Liver (tissue), 9 donors: ENCODE results near the gene PHF20. TPM values are rescaled to one million over a fixed set of nuclear protein-coding genes. Genes with fewer than 3 reads are reported as not detected.

Experiments used
- DNase-seq: peaks from one replicate; pipeline ENCODE4 v3.0.0-alpha.2; 2017; ENCODE audit warnings: low spot score
- H3K27ac ChIP-seq, 2 donors: one replicate each; pipeline ENCODE4 v1.7.0; 2013; ENCODE audit warnings: inconsistent platforms in 2 of 2, low read length in 2 of 2, control low read depth in 1 of 2, low read depth in 1 of 2, mild to moderate bottlenecking in 1 of 2
- H3K27me3 ChIP-seq, 4 donors: one replicate each; pipeline versions ENCODE4 v1.6.1 to v1.7.0; 2013; ENCODE audit warnings: low read length in 3 of 4, inconsistent platforms in 1 of 4, mild to moderate bottlenecking in 1 of 4, moderate library complexity in 1 of 4; ENCODE audit not compliant: control insufficient read depth in 4 of 4, insufficient read depth in 4 of 4
- H3K36me3 ChIP-seq, 4 donors: one replicate each; pipeline versions ENCODE4 v1.6.1 to v1.7.0; 2013; ENCODE audit warnings: low read length in 3 of 4, mild to moderate bottlenecking in 3 of 4, low read depth in 1 of 4, moderate library complexity in 1 of 4; ENCODE audit not compliant: control insufficient read depth in 4 of 4, insufficient read depth in 3 of 4
- H3K4me1 ChIP-seq, 4 donors: one replicate each; pipeline versions ENCODE4 v1.6.1 to v1.7.0; 2013; ENCODE audit warnings: low read length in 3 of 4, mild to moderate bottlenecking in 3 of 4, moderate library complexity in 1 of 4; ENCODE audit not compliant: control insufficient read depth in 4 of 4, insufficient read depth in 4 of 4
- H3K4me3 ChIP-seq, 3 donors: one replicate each; pipeline versions ENCODE4 v1.6.1 to v1.7.0; 2013; ENCODE audit warnings: low read length in 3 of 3, control low read depth in 1 of 3, low read depth in 1 of 3, mild to moderate bottlenecking in 1 of 3
- H3K9ac ChIP-seq, 2 donors: one replicate each; pipeline ENCODE4 v1.7.0; 2013; ENCODE audit warnings: low read length in 2 of 2, mild to moderate bottlenecking in 2 of 2, moderate library complexity in 2 of 2, control low read depth in 1 of 2, low read depth in 1 of 2
- H3K9me3 ChIP-seq, 4 donors: one replicate each; pipeline versions ENCODE4 v1.6.1 to v1.7.0; 2013; ENCODE audit warnings: low read length in 3 of 4; ENCODE audit not compliant: control insufficient read depth in 4 of 4
- ATF3 ChIP-seq: IDR thresholded peaks from 2 replicates; pipeline ENCODE4 v1.6.1; 2016; ENCODE audit warnings: antibody characterized with exemption
- CTCF ChIP-seq: fragments of 150-350 bp; IDR thresholded peaks from 2 replicates; pipeline ENCODE4 v1.5.1; 2017; ENCODE audit warnings: improper control_type of control experiment, low read depth, low read length; ENCODE audit not compliant: missing input control
- EGR1 ChIP-seq, 2 donors: IDR thresholded peaks; 2 replicates each; pipeline ENCODE4 v1.6.1; 2016 to 2018; ENCODE audit warnings: antibody characterized with exemption in 2 of 2, low read depth in 2 of 2
- FOXA1 ChIP-seq: IDR thresholded peaks from 2 replicates; pipeline ENCODE4 v1.6.1; 2016; ENCODE audit warnings: antibody characterized with exemption
- FOXA2 ChIP-seq: IDR thresholded peaks from 2 replicates; pipeline ENCODE4 v1.6.1; 2016; ENCODE audit warnings: antibody characterized with exemption
- GABPA ChIP-seq, 2 donors: IDR thresholded peaks in 1 of 2; conservative IDR thresholded peaks in 1 of 2; 2 replicates each; pipeline ENCODE4 v1.6.1; 2016; ENCODE audit warnings: antibody characterized with exemption in 2 of 2, mild to moderate bottlenecking in 1 of 2, moderate library complexity in 1 of 2
- HNF4A ChIP-seq, 2 donors: conservative IDR thresholded peaks; 2 replicates each; pipeline ENCODE4 v1.6.1; 2016; ENCODE audit warnings: antibody characterized with exemption in 2 of 2, mild to moderate bottlenecking in 2 of 2
- HNF4G ChIP-seq: IDR thresholded peaks from 2 replicates; pipeline ENCODE4 v1.6.1; 2016; ENCODE audit warnings: antibody characterized with exemption
- JUND ChIP-seq, 2 donors: IDR thresholded peaks; 2 replicates each; pipeline ENCODE4 v1.6.1; 2016; ENCODE audit warnings: antibody characterized with exemption in 2 of 2
- MAX ChIP-seq: IDR thresholded peaks from 2 replicates; pipeline ENCODE4 v1.6.1; 2016; ENCODE audit warnings: antibody characterized with exemption
- NR2F2 ChIP-seq: IDR thresholded peaks from 2 replicates; pipeline ENCODE4 v1.6.1; 2016; ENCODE audit warnings: antibody characterized with exemption
- RAD21 ChIP-seq, 2 donors: IDR thresholded peaks; 2 replicates each; pipeline ENCODE4 v1.6.1; 2016; ENCODE audit warnings: antibody characterized with exemption in 2 of 2, mild to moderate bottlenecking in 2 of 2
- REST ChIP-seq: IDR thresholded peaks from 2 replicates; pipeline ENCODE4 v1.6.1; 2016; ENCODE audit warnings: antibody characterized with exemption, mild to moderate bottlenecking
- RXRA ChIP-seq, 2 donors: IDR thresholded peaks; 2 replicates each; pipeline ENCODE4 v1.6.1; 2017 to 2018; ENCODE audit warnings: antibody characterized with exemption in 2 of 2, mild to moderate bottlenecking in 1 of 2
- SP1 ChIP-seq: IDR thresholded peaks from 2 replicates; pipeline ENCODE4 v1.6.1; 2018; ENCODE audit warnings: antibody characterized with exemption, mild to moderate bottlenecking
- TAF1 ChIP-seq: conservative IDR thresholded peaks from 2 replicates; pipeline ENCODE4 v1.6.1; 2016; ENCODE audit warnings: antibody characterized with exemption, mild to moderate bottlenecking
- YY1 ChIP-seq: IDR thresholded peaks from 2 replicates; pipeline ENCODE4 v1.6.1; 2016; ENCODE audit warnings: antibody characterized with exemption, mild to moderate bottlenecking
- WGBS: extraction: QIAGEN DNeasy Blood & Tissue Kit; methylation state at CpG from one replicate; pipeline ENCODE4 v1.1.7; 2013; 5-methylcytosine and 5-hydroxymethylcytosine counted together
- polyA plus RNA-seq, 2 donors: library from polyadenylated mRNA; stranded (reverse) in 1 of 2; unstranded in 1 of 2; fragments of 200-250 nt in 1 of 2; fragments of >200 nt in 1 of 2; fragmentation: Nextera tagmentation in 1 of 2; extraction: Ambion mirVana in 1 of 2; gene quantifications; one replicate each; pipeline versions ENCODE4 v1.2.1 to v1.2.3, GENCODE V29; 2013 to 2015
- total RNA-seq, 2 donors: library from RNA; depleted of rRNA; stranded (reverse); fragments of >200 nt; gene quantifications; one replicate each; pipeline ENCODE4 v1.2.3, GENCODE V29; 2014
- TF ChIP-seq, protein P1 (sequence below): IDR thresholded peaks from 2 replicates; pipeline ENCODE4 v1.6.1; 2016; ENCODE audit warnings: antibody characterized with exemption
- donor health status: healthy.
- donor health status: healthy.
- donor health status: healthy.
- donor health status: healthy.
- donor health status: healthy.

The PHF20 gene
- total and polyA plus RNA-seq, 4 donors, result 5.1 to 11.7 (median 10.3) TPM

- Histone ChIP-seq H3K9ac (peak overlapping the region in 1 of 2 donors; percentile 85), H3K27ac (peak overlapping the region; percentile 65 to 87), H3K36me3 (no peaks in the 10 kb centered on the region), H3K4me1 (peaks cover 0 to 18% (median 6%) of the 10 kb centered on the region in 4 donors), H3K4me3 (no peak overlapping the region), H3K9me3 (no peaks in the 10 kb centered on the region), H3K27me3 (no peaks in the 10 kb centered on the region)
- no peak for TF ChIP-seq FOXA2
- TF ChIP-seq, protein P1, sequence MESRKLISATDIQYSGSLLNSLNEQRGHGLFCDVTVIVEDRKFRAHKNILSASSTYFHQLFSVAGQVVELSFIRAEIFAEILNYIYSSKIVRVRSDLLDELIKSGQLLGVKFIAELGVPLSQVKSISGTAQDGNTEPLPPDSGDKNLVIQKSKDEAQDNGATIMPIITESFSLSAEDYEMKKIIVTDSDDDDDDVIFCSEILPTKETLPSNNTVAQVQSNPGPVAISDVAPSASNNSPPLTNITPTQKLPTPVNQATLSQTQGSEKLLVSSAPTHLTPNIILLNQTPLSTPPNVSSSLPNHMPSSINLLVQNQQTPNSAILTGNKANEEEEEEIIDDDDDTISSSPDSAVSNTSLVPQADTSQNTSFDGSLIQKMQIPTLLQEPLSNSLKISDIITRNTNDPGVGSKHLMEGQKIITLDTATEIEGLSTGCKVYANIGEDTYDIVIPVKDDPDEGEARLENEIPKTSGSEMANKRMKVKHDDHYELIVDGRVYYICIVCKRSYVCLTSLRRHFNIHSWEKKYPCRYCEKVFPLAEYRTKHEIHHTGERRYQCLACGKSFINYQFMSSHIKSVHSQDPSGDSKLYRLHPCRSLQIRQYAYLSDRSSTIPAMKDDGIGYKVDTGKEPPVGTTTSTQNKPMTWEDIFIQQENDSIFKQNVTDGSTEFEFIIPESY, result no peak
- peak in 1 of 2 donors; percentile 23 for TF ChIP-seq HNF4A (conservative IDR thresholded peaks at IDR 0.05)
- TF ChIP-seq JUND (IDR thresholded peaks at IDR 0.05), result peak in 1 of 2 donors; percentile 30
- TF ChIP-seq EGR1 (IDR thresholded peaks at IDR 0.05; ENCODE audit: low read depth in 2 of 2), result no peak
- TF ChIP-seq ATF3, result no peak
- TF ChIP-seq YY1, result no peak
- TF ChIP-seq NR2F2, result no peak
- no peak for TF ChIP-seq GABPA (IDR thresholded peaks at IDR 0.05 in 1 of 2, conservative IDR thresholded peaks at IDR 0.05 in 1 of 2)
- no peak for TF ChIP-seq HNF4G
- no peak for TF ChIP-seq TAF1
- TF ChIP-seq MAX, result no peak
- peak in 1 of 2 donors; percentile 5 for TF ChIP-seq RAD21 (IDR thresholded peaks at IDR 0.05)
- TF ChIP-seq CTCF, result no peak
- TF ChIP-seq FOXA1, result no peak
- TF ChIP-seq RXRA (IDR thresholded peaks at IDR 0.05), result peak; percentile 50 to 61
- no peak for TF ChIP-seq REST
- no peak for TF ChIP-seq SP1
- no peak for DNase-seq
- 67% methylated on average over 5 of the region's 5 CpGs for WGBS
Measured at GRCh38 chr20:35768731-35769664, 2.8 kb upstream of the PHF20 start.
